A673 (cell line): Measurements from ENCODE around the gene IGFN1. TPM values are rescaled to one million over a fixed set of nuclear protein-coding genes. Genes with fewer than 3 reads are reported as not detected.

Experiments used
- BruUV-seq: library from RNA; stranded (reverse); fragments of 400-500 nt; replicated peaks from 2 replicates; lab custom pipeline; 2021; lab: Mats Ljungman, UMichigan
- CTCF ChIA-PET: fragments of 300-600 bp; sonication (Branson Sonifier 250); formaldehyde crosslinking; loops from one replicate; lab custom pipeline; 2022; ENCODE audit warnings: antibody characterized with exemption; lab: Charles Lee
- POLR2A ChIA-PET: fragments of 300-600 bp; sonication (Branson Sonifier 250); formaldehyde crosslinking; loops from one replicate; lab custom pipeline; 2022; ENCODE audit warnings: antibody characterized with exemption; ENCODE audit not compliant: low non-redundant PET; lab: Charles Lee
- DNase-seq: peaks from one replicate; pipeline ENCODE4 v3.0.0-alpha.2; 2015; ENCODE audit warnings: low spot score
- H3K27ac ChIP-seq: fragments of 200-600 bp; sonication (generic); 2 replicates; pipeline ENCODE4 v1.5.1; 2016; ENCODE audit warnings: mixed run types, low read depth, mild to moderate bottlenecking, mixed read lengths, antibody characterized with exemption, low read length; ENCODE audit not compliant: poor library complexity, severe bottlenecking
- H3K27me3 ChIP-seq: fragments of 200-600 bp; sonication (generic); replicated peaks from 2 replicates; pipeline ENCODE4 v1.6.1; 2017; ENCODE audit warnings: mixed run types, low read depth, mild to moderate bottlenecking, mixed read lengths, antibody characterized with exemption, low read length; ENCODE audit not compliant: insufficient read depth, poor library complexity
- H3K36me3 ChIP-seq: fragments of 200-600 bp; sonication (generic); 2 replicates; pipeline ENCODE4 v1.6.1; 2016; ENCODE audit warnings: mixed run types, mild to moderate bottlenecking, mixed read lengths, antibody characterized with exemption, low read length; ENCODE audit not compliant: insufficient read depth, poor library complexity, severe bottlenecking
- H3K4me1 ChIP-seq: fragments of 200-600 bp; sonication (generic); 2 replicates; pipeline ENCODE4 v1.6.1; 2017; ENCODE audit warnings: mixed run types, mild to moderate bottlenecking, mixed read lengths, antibody characterized with exemption, low read length; ENCODE audit not compliant: insufficient read depth, poor library complexity, severe bottlenecking
- H3K4me3 ChIP-seq: fragments of 200-600 bp; sonication (generic); 2 replicates; pipeline ENCODE4 v1.5.1; 2016; ENCODE audit warnings: low read depth, mixed run types, mild to moderate bottlenecking, mixed read lengths, low read length; ENCODE audit not compliant: poor library complexity, severe bottlenecking
- H3K9me3 ChIP-seq: fragments of 200-600 bp; sonication (generic); 2 replicates; pipeline ENCODE4 v1.6.1; 2016; ENCODE audit warnings: mixed run types, low read depth, mild to moderate bottlenecking, mixed read lengths, antibody characterized with exemption, low read length; ENCODE audit not compliant: poor library complexity, severe bottlenecking
- EZH2 ChIP-seq: fragments of 200-600 bp; sonication (generic); IDR thresholded peaks from 2 replicates; pipeline ENCODE4 v1.6.1; 2017; ENCODE audit warnings: borderline replicate concordance, low read depth, mild to moderate bottlenecking, mixed read lengths, antibody characterized with exemption, low read length; ENCODE audit not compliant: poor library complexity, severe bottlenecking
- intact Hi-C: fragments of 100-400 bp; cut with micrococcal nuclease; formaldehyde crosslinking; loops from one replicate; pipeline ENCODE4 v1.10.0; 2022; ENCODE audit not compliant: unreplicated experiment
- total RNA-seq: library from RNA; stranded (reverse); gene quantifications from 2 replicates; pipeline ENCODE4 v1.2.3, GENCODE V29; 2021
- TF ChIP-seq, protein P1 (sequence below): fragments of 300-800, 200-600 bp; sonication (generic); conservative IDR thresholded peaks from 2 replicates; pipeline ENCODE4 v1.5.1; 2017; ENCODE audit warnings: low read depth, mild to moderate bottlenecking, antibody characterized with exemption, low read length, moderate library complexity, mixed read lengths

IGFN1 gene
- total RNA-seq, 1 experiment from 2014 or later: 1.2 TPM

DNA sequence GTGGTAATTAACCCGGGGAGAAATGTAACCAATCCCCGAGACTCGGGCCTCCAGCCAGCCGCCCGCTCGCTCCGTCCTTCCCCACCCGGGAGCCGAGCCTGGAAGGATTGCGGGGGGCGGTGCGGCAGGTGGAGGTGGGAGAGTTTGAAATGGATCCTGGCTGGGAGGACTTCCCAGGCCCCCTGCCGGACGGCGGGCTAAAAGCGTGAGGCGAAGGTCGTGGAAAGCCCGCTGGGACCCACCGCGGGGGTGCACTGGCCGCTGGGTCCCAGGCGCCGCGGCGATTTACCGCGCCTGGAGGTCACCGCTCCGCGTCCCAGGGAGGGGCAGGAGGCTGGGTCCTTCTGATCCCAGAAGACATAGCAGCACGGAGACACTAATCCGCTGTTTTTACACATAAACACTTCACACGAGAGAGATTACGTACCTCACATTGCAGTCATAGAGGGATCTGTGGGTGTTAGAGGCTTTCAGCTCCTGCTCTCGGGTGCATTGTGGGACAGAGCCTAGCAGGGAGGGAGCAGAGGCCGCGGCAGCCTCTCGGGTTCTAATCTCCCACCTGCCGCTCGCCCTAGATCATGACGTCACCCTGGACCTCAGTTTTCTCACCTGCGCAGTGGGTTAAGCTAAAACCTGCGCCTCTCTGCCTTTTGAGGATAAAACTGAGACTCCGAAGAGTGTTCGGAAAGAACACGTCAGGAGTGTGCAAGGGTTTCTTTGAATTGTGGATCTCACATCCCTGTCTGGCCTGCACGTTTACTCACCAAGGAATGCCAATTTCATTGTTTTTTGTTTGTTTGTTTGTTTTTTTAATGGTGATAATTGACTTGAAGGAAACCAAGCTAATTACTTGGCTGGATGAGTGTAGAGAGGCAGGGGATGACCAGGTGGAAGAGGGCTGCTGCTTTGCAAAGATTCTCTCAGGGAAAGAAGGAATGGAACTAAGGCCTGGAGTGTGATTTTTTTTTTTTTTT lies 19.3 kb upstream of the IGFN1 start:
- Histone ChIP-seq H3K27ac (no peak overlapping the region), H3K9me3 (no peaks in the 10 kb centered on the region), H3K4me1 (peaks cover 5% of the 10 kb centered on the region), H3K36me3 (no peaks in the 10 kb centered on the region), H3K27me3 (no peaks in the 10 kb centered on the region), H3K4me3 (peak overlapping the region; percentile 54)
- TF ChIP-seq, protein P1, sequence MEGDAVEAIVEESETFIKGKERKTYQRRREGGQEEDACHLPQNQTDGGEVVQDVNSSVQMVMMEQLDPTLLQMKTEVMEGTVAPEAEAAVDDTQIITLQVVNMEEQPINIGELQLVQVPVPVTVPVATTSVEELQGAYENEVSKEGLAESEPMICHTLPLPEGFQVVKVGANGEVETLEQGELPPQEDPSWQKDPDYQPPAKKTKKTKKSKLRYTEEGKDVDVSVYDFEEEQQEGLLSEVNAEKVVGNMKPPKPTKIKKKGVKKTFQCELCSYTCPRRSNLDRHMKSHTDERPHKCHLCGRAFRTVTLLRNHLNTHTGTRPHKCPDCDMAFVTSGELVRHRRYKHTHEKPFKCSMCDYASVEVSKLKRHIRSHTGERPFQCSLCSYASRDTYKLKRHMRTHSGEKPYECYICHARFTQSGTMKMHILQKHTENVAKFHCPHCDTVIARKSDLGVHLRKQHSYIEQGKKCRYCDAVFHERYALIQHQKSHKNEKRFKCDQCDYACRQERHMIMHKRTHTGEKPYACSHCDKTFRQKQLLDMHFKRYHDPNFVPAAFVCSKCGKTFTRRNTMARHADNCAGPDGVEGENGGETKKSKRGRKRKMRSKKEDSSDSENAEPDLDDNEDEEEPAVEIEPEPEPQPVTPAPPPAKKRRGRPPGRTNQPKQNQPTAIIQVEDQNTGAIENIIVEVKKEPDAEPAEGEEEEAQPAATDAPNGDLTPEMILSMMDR: peak; percentile 44
- TF ChIP-seq EZH2: no peak
- ChIA-PET POLR2A (no interaction called here), CTCF (interaction anchor here (0.5 to 0.6 kb wide), 2 partner anchors 53 to 1132 kb away, joined by 4 to 6 read pairs; no protein-coding TSS in a partner anchor)
- BruUV-seq: no TSS peak
- intact Hi-C loops: no loop called here
- peak; percentile 55 for DNase-seq

DNA sequence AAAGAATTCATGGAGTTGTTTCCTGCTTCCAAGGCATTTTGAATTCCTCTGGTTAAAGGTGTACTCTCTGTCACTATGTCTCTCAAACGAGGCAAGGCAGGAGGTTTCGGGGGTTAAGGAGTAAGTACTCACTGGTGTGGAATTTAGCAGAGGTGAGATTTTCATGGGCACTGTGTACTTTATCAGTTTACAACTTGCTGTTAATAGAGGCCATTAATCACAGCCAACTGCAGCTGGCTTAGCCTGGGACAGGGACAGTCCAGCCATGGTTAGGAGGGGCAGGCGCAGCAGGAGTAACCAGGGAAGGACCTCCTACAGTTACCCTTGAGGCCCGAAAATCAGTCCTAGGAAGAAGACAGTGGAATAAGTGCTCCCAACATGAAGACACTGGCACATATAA lies 18.3 kb upstream of the IGFN1 start:
- H3K4me3 ChIP-seq: no peak overlapping the region
- no TSS peak for BruUV-seq
- TF ChIP-seq, protein P1: no peak
- TF ChIP-seq EZH2: no peak
- no peaks in the 10 kb centered on the region for H3K36me3 ChIP-seq
- no peaks in the 10 kb centered on the region for H3K27me3 ChIP-seq
- no peak for DNase-seq
- intact Hi-C loops: no loop called here
- ChIA-PET POLR2A (no interaction called here), CTCF (no interaction called here)
- no peak overlapping the region for H3K27ac ChIP-seq
- no peaks in the 10 kb centered on the region for H3K9me3 ChIP-seq
- peaks cover 5% of the 10 kb centered on the region for H3K4me1 ChIP-seq

DNA sequence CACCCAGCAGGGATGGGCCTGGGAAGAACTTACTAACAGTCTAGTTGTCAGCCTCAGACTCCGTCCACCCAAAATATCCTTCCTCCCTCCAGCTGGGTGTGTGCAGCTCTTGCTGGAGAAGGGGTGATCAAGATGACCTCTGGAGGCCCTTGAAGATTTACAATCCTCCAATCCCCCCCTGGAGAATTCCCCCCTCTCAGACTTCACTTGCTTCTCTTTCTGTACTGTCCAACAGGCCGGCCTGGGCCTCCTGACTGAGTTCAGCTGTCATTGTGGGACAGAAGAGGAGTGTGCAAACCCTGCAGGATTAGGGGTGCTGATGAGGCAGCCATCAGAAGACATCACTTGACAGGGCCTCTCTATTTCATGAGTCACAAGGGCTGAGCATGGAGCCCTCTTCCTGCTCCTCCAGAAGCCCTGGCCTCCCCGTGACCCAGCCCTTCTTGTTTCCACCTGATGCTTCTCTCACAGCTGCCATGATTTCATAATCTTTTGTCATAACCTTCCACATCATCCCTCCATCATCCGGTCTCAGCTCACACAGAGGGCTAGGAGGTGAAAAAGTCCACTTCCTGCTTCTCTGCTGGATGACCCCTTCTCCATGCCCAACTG lies 17.5 kb upstream of the IGFN1 start:
- ChIA-PET POLR2A (no interaction called here), CTCF (no interaction called here)
- BruUV-seq: no TSS peak
- Histone ChIP-seq H3K4me1 (peaks cover 5% of the 10 kb centered on the region), H3K36me3 (no peaks in the 10 kb centered on the region), H3K27ac (no peak overlapping the region), H3K27me3 (no peaks in the 10 kb centered on the region), H3K4me3 (no peak overlapping the region), H3K9me3 (no peaks in the 10 kb centered on the region)
- TF ChIP-seq, protein P1: no peak
- no peak for TF ChIP-seq EZH2
- intact Hi-C loops: no loop called here
- no peak for DNase-seq
